NB4 (cell line): Measurements from ENCODE around the gene NGEF.

Experiments
- CTCF ChIP-seq: IDR thresholded peaks from one replicate; pipeline ENCODE4 v1.5.1; 2012; ENCODE audit warnings: low read depth, low read length
- POLR2A ChIP-seq: IDR thresholded peaks from 2 replicates; pipeline ENCODE4 v1.6.1; 2011; ENCODE audit warnings: mild to moderate bottlenecking; ENCODE audit not compliant: insufficient read length; ENCODE audit errors: extremely low read depth
- TF ChIP-seq, protein P1 (sequence below): IDR thresholded peaks from 2 replicates; pipeline ENCODE4 v1.6.1; 2011; ENCODE audit warnings: low read depth, low read length

- TF ChIP-seq CTCF (no peak), POLR2A (no peak)
- TF ChIP-seq, protein P1, sequence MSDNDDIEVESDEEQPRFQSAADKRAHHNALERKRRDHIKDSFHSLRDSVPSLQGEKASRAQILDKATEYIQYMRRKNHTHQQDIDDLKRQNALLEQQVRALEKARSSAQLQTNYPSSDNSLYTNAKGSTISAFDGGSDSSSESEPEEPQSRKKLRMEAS: no peak
These were observed 26.9 kb upstream of the NGEF start for GRCh38 chr2:233039846-233040530.
